Measurements from ENCODE around the gene CRIP1. TPM values are rescaled to one million over a fixed set of nuclear protein-coding genes. Genes with fewer than 3 reads are reported as not detected.
A peak's percentile ranks its signal among the peaks of the same experiment; 100 is the strongest.

CRIP1 gene
- total RNA-seq, 1 experiment from 2014 or later = 6.9 TPM

GRCh38 chr14:105455766-105456660, 30.7 kb upstream of the CRIP1 start:
- Histone ChIP-seq H3K79me2 (ENCODE audit: insufficient read depth, low read length) (no peaks in the 10 kb centered on the region), H3K4me1 (ENCODE audit: insufficient read depth, low read length) (no peaks in the 10 kb centered on the region), H3K27me3 (ENCODE audit: insufficient read depth, low read length) (no peaks in the 10 kb centered on the region), H4K5ac (ENCODE audit: insufficient read length, low read depth, low read length) (no peak overlapping the region), H3K18ac (ENCODE audit: insufficient read length, low read depth, low read length) (no peak overlapping the region), H3K23ac (ENCODE audit: insufficient read length, low read depth, low read length) (no peak overlapping the region), H2AFZ (ENCODE audit: low read length) (no peak overlapping the region), H2BK12ac (ENCODE audit: insufficient read length, low read depth, low read length) (no peak overlapping the region), H2BK120ac (ENCODE audit: low read depth, low read length, poor library complexity, severe bottlenecking) (no peak overlapping the region), H2BK20ac (ENCODE audit: low read depth, low read length, poor library complexity, severe bottlenecking) (no peak overlapping the region), H4K91ac (ENCODE audit: insufficient read length, low read depth, low read length) (no peak overlapping the region), H3K27ac (ENCODE audit: insufficient read length, low read depth, low read length) (no peak overlapping the region), H3K9ac (ENCODE audit: extremely low read depth, insufficient read length, low read length) (no peak overlapping the region), H3K9me3 (ENCODE audit: control insufficient read depth, low read depth, low read length) (no peaks in the 10 kb centered on the region), H2BK15ac (ENCODE audit: low read depth, low read length) (no peak overlapping the region), H2BK5ac (ENCODE audit: insufficient read length, low read length) (no peak overlapping the region), H3K23me2 (ENCODE audit: insufficient read length, low read depth, low read length, poor library complexity, severe bottlenecking) (no peaks in the 10 kb centered on the region), H4K8ac (replicated peaks; ENCODE audit: insufficient read length, low read depth, low read length) (no peak overlapping the region), H3K79me1 (ENCODE audit: insufficient read depth, low read depth, low read length, poor library complexity, severe bottlenecking) (no peaks in the 10 kb centered on the region), H2AK5ac (ENCODE audit: insufficient read length, low read length) (no peak overlapping the region), H3K56ac (ENCODE audit: insufficient read length, low read depth, low read length) (no peak overlapping the region), H3K4me2 (ENCODE audit: insufficient read depth, insufficient read length, low read length) (no peak overlapping the region), H3K4ac (ENCODE audit: low read depth, low read length) (no peak overlapping the region), H3T11ph (ENCODE audit: low read length) (no peak overlapping the region), H3K14ac (ENCODE audit: insufficient read depth, low read length) (no peak overlapping the region), H4K20me1 (ENCODE audit: control insufficient read depth, insufficient read depth, insufficient read length) (no peaks in the 10 kb centered on the region)
- Mint-ChIP-seq H3K4me3 (no peak overlapping the region), H3K27me3 (ENCODE audit: low read depth) (no peaks in the 10 kb centered on the region), H3K36me3 (ENCODE audit: insufficient read depth in 1 of 3, low read depth in 3 of 3) (peaks cover 22 to 50% (median 49%) of the 10 kb centered on the region in 3 experiments; a peak in 6 of 7 replicates), H3K27ac (peak overlapping the region in 1 of 3 experiments; percentile 78; a peak in 1 of 7 replicates), H3K9me3 (no peaks in the 10 kb centered on the region; a peak in 1 of 5 replicates), H3K4me1 (no peaks in the 10 kb centered on the region)
- DNase-seq = no peak
- WGBS (ENCODE audit: extremely low coverage, insufficient read length, low lambda C conversion rate) = no CpG with 5 or more reads among the region's 22 CpGs
- TF ChIP-seq CTCF (conservative IDR thresholded peaks at IDR 0.05) = no peak
